ENCODE measurements around the gene PRF1. TPM values are rescaled to one million over a fixed set of nuclear protein-coding genes. Genes with fewer than 3 reads are reported as not detected.

Gene PRF1
- polyA plus RNA-seq (2012; ENCODE audit: insufficient read length, low read depth), result not detected

DNA sequence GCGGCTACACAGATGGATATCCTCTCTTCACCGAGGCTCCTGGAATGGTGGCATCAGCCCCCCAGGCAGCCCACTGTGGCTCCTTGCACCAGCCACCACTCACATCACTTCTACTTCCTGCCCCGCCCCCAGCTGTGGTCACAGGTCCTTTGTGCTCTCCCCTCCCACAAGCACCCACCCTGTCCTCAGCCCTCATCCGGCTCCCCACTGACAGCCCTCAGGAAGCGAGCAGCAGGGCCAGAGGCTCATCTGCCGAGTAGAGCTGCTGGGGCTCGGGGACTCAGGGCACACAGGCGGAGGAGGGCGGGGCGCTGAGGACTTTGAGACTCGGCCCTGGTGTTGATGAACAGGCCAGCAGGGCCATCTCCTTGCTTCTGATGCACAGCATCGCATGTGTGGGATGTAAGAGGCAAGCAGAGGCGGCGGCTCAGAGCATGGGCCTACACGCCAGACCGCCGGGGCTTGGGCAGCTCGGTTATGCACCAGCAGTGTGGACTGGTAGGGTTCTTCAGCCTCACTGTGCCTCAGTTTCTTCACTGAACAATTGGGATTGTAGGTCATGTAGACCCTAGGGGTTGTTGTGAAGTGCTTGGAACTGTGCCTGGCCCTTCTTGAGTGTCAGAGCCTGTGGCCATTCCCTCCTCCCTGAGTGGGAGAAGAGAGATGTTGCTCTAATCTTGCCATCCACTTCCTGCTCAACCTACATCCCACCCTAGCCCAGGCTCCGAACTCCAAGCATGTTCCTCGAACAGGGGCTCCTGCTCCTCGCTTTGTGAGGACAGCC, at the start of gene PRF1:
TSS of gene PRF1 (minus strand) at position 77 of the 784 bp plus-strand sequence. CDS start 1,839 bp downstream, outside the sequence.
- TF ChIP-seq TAF1 (IDR thresholded peaks at IDR 0.05; ENCODE audit: borderline replicate concordance, insufficient read depth, low read length), result no peak
- TF ChIP-seq, protein P1, sequence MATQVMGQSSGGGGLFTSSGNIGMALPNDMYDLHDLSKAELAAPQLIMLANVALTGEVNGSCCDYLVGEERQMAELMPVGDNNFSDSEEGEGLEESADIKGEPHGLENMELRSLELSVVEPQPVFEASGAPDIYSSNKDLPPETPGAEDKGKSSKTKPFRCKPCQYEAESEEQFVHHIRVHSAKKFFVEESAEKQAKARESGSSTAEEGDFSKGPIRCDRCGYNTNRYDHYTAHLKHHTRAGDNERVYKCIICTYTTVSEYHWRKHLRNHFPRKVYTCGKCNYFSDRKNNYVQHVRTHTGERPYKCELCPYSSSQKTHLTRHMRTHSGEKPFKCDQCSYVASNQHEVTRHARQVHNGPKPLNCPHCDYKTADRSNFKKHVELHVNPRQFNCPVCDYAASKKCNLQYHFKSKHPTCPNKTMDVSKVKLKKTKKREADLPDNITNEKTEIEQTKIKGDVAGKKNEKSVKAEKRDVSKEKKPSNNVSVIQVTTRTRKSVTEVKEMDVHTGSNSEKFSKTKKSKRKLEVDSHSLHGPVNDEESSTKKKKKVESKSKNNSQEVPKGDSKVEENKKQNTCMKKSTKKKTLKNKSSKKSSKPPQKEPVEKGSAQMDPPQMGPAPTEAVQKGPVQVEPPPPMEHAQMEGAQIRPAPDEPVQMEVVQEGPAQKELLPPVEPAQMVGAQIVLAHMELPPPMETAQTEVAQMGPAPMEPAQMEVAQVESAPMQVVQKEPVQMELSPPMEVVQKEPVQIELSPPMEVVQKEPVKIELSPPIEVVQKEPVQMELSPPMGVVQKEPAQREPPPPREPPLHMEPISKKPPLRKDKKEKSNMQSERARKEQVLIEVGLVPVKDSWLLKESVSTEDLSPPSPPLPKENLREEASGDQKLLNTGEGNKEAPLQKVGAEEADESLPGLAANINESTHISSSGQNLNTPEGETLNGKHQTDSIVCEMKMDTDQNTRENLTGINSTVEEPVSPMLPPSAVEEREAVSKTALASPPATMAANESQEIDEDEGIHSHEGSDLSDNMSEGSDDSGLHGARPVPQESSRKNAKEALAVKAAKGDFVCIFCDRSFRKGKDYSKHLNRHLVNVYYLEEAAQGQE (IDR thresholded peaks at IDR 0.05; ENCODE audit: insufficient read depth in 1 of 2, low read depth in 2 of 2, low read length in 2 of 2), result no peak
- no peak for TF ChIP-seq POLR2AphosphoS5 (IDR thresholded peaks at IDR 0.05; ENCODE audit: low read depth, low read length)
- TF ChIP-seq FOXP2 (optimal IDR thresholded peaks at IDR 0.05; ENCODE audit: borderline replicate concordance, extremely low read depth, extremely low read length, insufficient read depth), result no peak
- TF ChIP-seq SIN3A (IDR thresholded peaks at IDR 0.05; ENCODE audit: borderline replicate concordance, insufficient read depth, low read length), result no peak

DNA sequence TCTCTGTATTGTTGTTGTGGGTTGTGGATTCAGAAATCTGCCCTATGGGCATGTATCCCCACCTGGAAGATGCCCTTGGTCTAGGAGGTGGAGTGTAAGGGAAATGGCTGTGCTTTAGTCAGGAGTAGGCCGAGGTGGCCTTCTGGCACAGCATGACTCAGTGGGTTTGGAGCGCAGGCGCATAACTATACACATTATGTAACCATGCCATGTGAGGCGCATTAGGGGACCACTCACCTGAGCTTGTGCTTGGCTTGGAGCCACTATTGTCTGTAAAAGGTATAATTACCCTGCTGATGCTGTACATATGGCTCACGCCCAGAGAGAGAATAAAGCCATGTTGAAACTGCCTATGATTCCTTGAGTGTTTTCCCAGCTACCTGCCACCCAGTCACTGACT, 49.1 kb upstream of the PRF1 start:
- TF ChIP-seq, protein P1 (IDR thresholded peaks at IDR 0.05; ENCODE audit: insufficient read depth in 1 of 2, low read depth in 2 of 2, low read length in 2 of 2), result no peak
- no peak for TF ChIP-seq SIN3A (IDR thresholded peaks at IDR 0.05; ENCODE audit: borderline replicate concordance, insufficient read depth, low read length)
- TF ChIP-seq FOXP2 (optimal IDR thresholded peaks at IDR 0.05; ENCODE audit: borderline replicate concordance, extremely low read depth, extremely low read length, insufficient read depth), result no peak
- TF ChIP-seq POLR2AphosphoS5 (IDR thresholded peaks at IDR 0.05; ENCODE audit: low read depth, low read length), result no peak
- no peak for TF ChIP-seq TAF1 (IDR thresholded peaks at IDR 0.05; ENCODE audit: borderline replicate concordance, insufficient read depth, low read length)

DNA sequence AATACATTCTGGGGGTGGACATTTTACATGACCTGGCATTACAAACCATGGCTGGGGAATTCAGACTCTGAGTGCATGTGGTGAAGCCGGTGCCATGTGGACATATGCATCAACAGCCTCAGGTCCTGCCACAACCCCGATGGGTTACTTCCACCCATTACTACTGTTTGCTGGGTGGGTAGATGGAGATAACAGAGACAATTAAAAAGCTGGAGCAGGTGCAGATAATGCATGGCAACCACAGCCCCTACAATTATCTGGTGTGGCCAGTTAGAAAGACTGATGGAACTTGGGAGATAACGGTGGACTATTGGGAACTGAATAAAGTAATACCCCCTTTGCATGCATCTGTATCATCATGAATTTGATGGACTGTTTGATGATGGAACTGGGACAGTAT, 48.2 kb upstream of the PRF1 start:
- TF ChIP-seq, protein P1 (IDR thresholded peaks at IDR 0.05; ENCODE audit: insufficient read depth in 1 of 2, low read depth in 2 of 2, low read length in 2 of 2), result no peak
- TF ChIP-seq FOXP2 (optimal IDR thresholded peaks at IDR 0.05; ENCODE audit: borderline replicate concordance, extremely low read depth, extremely low read length, insufficient read depth), result no peak
- TF ChIP-seq TAF1 (IDR thresholded peaks at IDR 0.05; ENCODE audit: borderline replicate concordance, insufficient read depth, low read length), result no peak
- TF ChIP-seq POLR2AphosphoS5 (IDR thresholded peaks at IDR 0.05; ENCODE audit: low read depth, low read length), result no peak
- no peak for TF ChIP-seq SIN3A (IDR thresholded peaks at IDR 0.05; ENCODE audit: borderline replicate concordance, insufficient read depth, low read length)

DNA sequence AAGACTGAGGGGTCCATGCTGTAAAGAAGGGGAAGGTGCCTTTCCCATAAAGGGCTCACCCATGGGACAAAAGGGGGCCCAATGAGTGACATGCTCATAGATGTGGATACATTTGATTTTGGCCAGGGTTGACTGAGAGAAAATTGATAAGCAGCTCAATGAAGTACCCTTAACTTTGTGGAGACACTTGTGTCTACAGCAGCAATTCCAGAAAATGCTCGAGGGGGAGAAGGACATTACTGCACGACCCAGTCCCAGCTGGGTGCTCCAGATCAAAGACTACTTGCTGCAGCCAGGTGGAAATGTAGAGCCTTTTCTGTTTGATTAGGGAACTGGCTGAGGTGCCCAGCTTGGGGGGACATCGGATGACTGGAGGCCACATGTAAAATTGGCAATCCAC, 47.6 kb upstream of the PRF1 start:
- no peak for TF ChIP-seq SIN3A (IDR thresholded peaks at IDR 0.05; ENCODE audit: borderline replicate concordance, insufficient read depth, low read length)
- no peak for TF ChIP-seq TAF1 (IDR thresholded peaks at IDR 0.05; ENCODE audit: borderline replicate concordance, insufficient read depth, low read length)
- no peak for TF ChIP-seq FOXP2 (optimal IDR thresholded peaks at IDR 0.05; ENCODE audit: borderline replicate concordance, extremely low read depth, extremely low read length, insufficient read depth)
- no peak for TF ChIP-seq POLR2AphosphoS5 (IDR thresholded peaks at IDR 0.05; ENCODE audit: low read depth, low read length)
- TF ChIP-seq, protein P1 (IDR thresholded peaks at IDR 0.05; ENCODE audit: insufficient read depth in 1 of 2, low read depth in 2 of 2, low read length in 2 of 2), result no peak

Measured in PFSK-1 (cell line).